ENCODE data around the gene TM6SF1. TPM values are rescaled to one million over a fixed set of nuclear protein-coding genes. Genes with fewer than 3 reads are reported as not detected.

TM6SF1 gene
- total and polyA plus RNA-seq, 2 experiments from 2014 or later: 1.3 to 1.8 TPM

DNA sequence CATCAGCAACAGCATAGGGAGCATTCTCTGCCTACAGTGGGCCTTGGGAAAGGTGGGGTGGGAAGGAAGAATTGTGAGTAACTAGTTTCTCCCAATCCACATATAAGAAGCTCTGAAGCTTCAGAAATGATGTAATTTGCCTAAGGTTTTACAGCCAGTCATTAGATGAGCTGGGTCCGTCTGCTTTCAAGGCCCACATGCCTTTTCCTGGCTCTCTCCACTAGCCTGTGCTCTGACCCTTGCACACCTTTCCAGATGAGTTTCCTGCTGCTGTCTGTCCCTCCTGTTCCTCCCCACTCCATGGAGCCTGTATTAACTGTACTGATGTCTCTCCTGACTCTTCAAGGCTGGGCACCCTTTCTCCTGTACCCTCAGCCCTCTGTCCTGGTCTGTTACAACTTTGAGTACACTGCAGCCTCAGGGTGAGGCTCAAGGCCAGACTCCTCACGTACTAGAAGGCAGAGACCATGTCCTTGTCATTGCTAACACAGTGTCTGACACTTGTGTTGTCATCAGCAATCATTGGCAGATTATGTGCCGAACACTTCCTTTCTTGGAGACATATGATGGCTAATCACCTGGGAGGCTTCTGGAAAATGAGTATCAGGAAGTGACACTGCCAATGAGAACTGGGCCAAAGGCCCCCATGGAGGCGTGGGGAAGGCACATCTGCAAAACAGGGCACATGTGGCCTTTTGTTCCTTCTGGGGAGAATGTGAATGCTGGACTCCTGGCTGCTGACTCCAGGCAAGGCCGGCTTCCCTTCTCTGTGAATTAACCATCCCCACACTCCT is 6.6 kb downstream of the TM6SF1 start:
- Histone ChIP-seq H3K9me3 (ENCODE audit: low read depth) (no peaks in the 10 kb centered on the region), H3K36me3 (no peaks in the 10 kb centered on the region), H3K4me1 (ENCODE audit: low read depth) (no peaks in the 10 kb centered on the region), H3K27ac (no peak overlapping the region), H3K27me3 (peaks cover 12% of the 10 kb centered on the region), H3K4me3 (no peak overlapping the region)
- TF ChIP-seq, protein P1, sequence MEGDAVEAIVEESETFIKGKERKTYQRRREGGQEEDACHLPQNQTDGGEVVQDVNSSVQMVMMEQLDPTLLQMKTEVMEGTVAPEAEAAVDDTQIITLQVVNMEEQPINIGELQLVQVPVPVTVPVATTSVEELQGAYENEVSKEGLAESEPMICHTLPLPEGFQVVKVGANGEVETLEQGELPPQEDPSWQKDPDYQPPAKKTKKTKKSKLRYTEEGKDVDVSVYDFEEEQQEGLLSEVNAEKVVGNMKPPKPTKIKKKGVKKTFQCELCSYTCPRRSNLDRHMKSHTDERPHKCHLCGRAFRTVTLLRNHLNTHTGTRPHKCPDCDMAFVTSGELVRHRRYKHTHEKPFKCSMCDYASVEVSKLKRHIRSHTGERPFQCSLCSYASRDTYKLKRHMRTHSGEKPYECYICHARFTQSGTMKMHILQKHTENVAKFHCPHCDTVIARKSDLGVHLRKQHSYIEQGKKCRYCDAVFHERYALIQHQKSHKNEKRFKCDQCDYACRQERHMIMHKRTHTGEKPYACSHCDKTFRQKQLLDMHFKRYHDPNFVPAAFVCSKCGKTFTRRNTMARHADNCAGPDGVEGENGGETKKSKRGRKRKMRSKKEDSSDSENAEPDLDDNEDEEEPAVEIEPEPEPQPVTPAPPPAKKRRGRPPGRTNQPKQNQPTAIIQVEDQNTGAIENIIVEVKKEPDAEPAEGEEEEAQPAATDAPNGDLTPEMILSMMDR (IDR thresholded peaks at IDR 0.05; ENCODE audit: low read depth, low read length): no peak
- no peak for DNase-seq (ENCODE audit: low read depth in 1 of 2, low spot score in 1 of 2)

DNA sequence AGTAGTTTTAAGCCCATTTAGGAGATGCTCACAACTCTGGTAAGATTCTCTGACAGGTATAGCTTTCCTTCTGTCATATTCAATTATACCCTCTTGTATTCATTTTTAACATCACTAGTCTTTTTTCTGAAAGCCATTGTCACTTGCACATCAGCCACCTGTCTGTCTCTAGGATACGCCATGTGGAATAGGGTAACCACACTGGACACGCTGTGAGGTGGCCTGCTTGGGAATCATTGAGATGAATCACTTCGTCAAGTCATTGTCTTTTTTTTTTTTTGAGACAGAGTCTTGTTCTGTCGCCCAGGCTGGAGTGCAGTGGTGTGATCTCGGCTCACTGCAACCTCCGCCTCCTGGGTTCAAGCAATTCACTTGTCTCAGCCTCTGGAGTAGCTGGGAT is 7.4 kb downstream of the TM6SF1 start:
- Histone ChIP-seq H3K4me1 (ENCODE audit: low read depth) (no peaks in the 10 kb centered on the region), H3K27me3 (peaks cover 5% of the 10 kb centered on the region), H3K36me3 (no peaks in the 10 kb centered on the region), H3K4me3 (no peak overlapping the region), H3K9me3 (ENCODE audit: low read depth) (no peaks in the 10 kb centered on the region), H3K27ac (no peak overlapping the region)
- TF ChIP-seq, protein P1 (IDR thresholded peaks at IDR 0.05; ENCODE audit: low read depth, low read length): no peak
- no peak for DNase-seq (ENCODE audit: low read depth in 1 of 2, low spot score in 1 of 2)

DNA sequence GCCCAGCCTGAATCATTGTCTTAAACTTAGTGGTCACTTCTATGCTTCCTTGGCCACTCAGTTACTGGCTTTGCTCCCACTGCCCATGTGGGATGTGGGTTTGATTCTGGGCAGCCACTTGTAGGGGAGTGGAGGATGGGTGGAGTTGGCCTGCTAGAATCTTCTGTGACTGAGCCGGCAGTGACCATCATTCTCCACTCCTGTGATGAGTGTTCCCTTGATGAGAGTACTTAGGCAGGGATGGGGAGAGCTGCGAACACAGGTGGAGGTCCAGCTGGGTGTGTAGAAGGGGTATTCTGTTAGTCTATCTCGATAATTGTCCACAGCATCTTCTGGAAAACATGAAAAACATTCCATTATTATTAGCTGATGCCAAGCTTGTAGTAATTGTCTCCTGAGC is 8.0 kb downstream of the TM6SF1 start:
- no peaks in the 10 kb centered on the region for H3K9me3 ChIP-seq (ENCODE audit: low read depth)
- no peak overlapping the region for H3K4me3 ChIP-seq

DNA sequence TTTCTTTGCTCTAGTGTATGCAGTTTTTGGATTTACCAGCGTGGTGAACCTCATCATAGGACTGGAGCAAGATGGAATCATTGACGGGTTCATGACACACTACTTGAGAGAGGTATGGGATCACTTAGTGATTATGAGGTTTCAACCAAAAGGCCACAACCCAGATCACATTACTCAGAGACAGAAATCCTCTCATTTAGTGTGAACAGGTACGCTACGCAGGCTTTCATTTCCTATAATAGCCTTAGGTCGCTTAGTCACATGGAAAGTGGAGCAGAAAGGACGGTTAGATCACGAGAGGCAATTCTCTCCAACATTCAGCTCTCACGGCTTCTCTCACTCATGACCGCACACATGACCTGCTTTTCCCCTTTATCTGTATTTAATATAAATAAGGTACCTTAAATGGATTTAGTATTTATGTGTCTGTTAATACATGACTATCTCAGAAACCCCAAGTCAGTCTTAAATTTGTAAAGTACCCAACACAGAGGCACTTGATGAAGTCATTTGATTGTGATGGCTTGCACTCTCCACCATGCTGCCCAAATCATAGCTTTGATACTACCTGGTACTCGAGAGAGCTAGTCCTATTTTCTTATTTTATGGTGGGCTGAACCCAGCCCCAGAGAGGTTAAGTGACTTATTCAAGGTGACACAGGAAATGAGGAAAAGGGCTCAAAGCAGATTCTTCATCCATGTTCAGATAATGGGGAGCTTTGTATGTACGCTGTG is 8.6 kb downstream of the TM6SF1 start:
- H3K4me3 ChIP-seq: no peak overlapping the region
- no peaks in the 10 kb centered on the region for H3K36me3 ChIP-seq
- H3K27me3 ChIP-seq: no peaks in the 10 kb centered on the region
- H3K4me1 ChIP-seq (ENCODE audit: low read depth): no peaks in the 10 kb centered on the region
- H3K27ac ChIP-seq: no peak overlapping the region
- H3K9me3 ChIP-seq (ENCODE audit: low read depth): no peaks in the 10 kb centered on the region
- TF ChIP-seq, protein P1 (IDR thresholded peaks at IDR 0.05; ENCODE audit: low read depth, low read length): no peak
- no peak for DNase-seq (ENCODE audit: low read depth in 1 of 2, low spot score in 1 of 2)

More for the DNA sequence above, 8.0 kb downstream of the TM6SF1 start:
- Histone ChIP-seq H3K27ac (no peak overlapping the region), H3K27me3 (peaks cover under 1% of the 10 kb centered on the region), H3K4me1 (ENCODE audit: low read depth) (no peaks in the 10 kb centered on the region), H3K36me3 (no peaks in the 10 kb centered on the region)
- TF ChIP-seq, protein P1 (IDR thresholded peaks at IDR 0.05; ENCODE audit: low read depth, low read length): no peak
- no peak for DNase-seq (ENCODE audit: low read depth in 1 of 2, low spot score in 1 of 2)

DNA sequence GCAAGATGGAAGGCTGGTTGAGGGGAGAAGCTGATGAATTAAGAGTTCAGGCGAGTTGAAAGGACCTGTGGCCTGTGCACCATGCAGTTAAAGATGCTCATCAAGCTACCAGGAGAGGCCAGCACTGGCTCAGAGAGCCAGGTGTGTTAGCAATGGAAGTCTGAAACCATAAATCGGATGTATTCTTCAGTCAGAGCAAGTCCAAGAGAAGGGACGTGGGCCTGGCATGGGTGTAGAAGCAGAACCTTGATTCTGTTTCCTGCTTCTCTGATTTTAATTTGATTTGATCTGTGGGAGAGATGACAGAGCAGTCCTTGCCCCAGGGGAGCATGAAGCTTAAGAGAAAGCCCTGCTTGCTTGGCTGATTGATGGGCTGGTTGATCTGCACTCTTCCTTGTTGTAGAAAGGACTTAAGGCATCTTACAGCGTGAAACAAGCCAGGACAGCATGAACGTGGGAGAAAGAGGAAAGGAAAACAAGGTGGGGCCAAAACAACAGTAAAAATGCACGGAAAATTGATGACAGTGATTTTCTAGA is 10.9 kb downstream of the TM6SF1 start:
- Histone ChIP-seq H3K27me3 (no peaks in the 10 kb centered on the region), H3K9me3 (ENCODE audit: low read depth) (no peaks in the 10 kb centered on the region), H3K27ac (no peak overlapping the region), H3K4me1 (ENCODE audit: low read depth) (no peaks in the 10 kb centered on the region), H3K36me3 (no peaks in the 10 kb centered on the region), H3K4me3 (no peak overlapping the region)
- TF ChIP-seq, protein P1 (IDR thresholded peaks at IDR 0.05; ENCODE audit: low read depth, low read length): no peak
- no peak for DNase-seq (ENCODE audit: low read depth in 1 of 2, low spot score in 1 of 2)

Measured in cardiac muscle cell (in vitro differentiated cells and primary cell).